Urinary bladder (tissue), 4 donors: Measurements from ENCODE around the gene FAM180A. TPM values are rescaled to one million over a fixed set of nuclear protein-coding genes. Genes with fewer than 3 reads are reported as not detected.
"Not testable (repeated sequence)": the region's sequence is repeated elsewhere in the genome, so short reads cannot be mapped to it uniquely, and the experiment has no call there.

Experiments
- DNase-seq: peaks from one replicate; pipeline ENCODE4 v3.0.0-alpha.2; 2015; ENCODE audit errors: extremely low spot score
- H3K27ac ChIP-seq: one replicate; pipeline ENCODE4 v1.5.1; 2013; ENCODE audit warnings: low read depth, mild to moderate bottlenecking, moderate library complexity
- H3K36me3 ChIP-seq: one replicate; pipeline ENCODE4 v1.6.1; 2013; ENCODE audit warnings: mild to moderate bottlenecking, moderate library complexity; ENCODE audit not compliant: insufficient read depth
- H3K4me1 ChIP-seq: one replicate; pipeline ENCODE4 v1.6.1; 2013; ENCODE audit warnings: mild to moderate bottlenecking, moderate library complexity; ENCODE audit not compliant: insufficient read depth
- H3K4me3 ChIP-seq: one replicate; pipeline ENCODE4 v1.5.1; 2013; ENCODE audit warnings: low read depth, low read length
- WGBS: extraction: QIAGEN DNeasy Blood & Tissue Kit; methylation state at CpG from one replicate; pipeline ENCODE4 v1.1.7; 2013; 5-methylcytosine and 5-hydroxymethylcytosine counted together
- polyA plus RNA-seq: library from polyadenylated mRNA; stranded (reverse); fragments of 200-250 nt; gene quantifications from one replicate; pipeline ENCODE4 v1.2.3, GENCODE V29; 2013
- total RNA-seq: library from RNA; depleted of rRNA; stranded (reverse); fragments of >200 nt; gene quantifications from one replicate; pipeline ENCODE4 v1.2.3, GENCODE V29; 2014
- donor health status: healthy with polysubstance abuse.
- donor health status: healthy.

Gene FAM180A
- total and polyA plus RNA-seq, 2 donors = 0.63 to 2.9 TPM

DNA sequence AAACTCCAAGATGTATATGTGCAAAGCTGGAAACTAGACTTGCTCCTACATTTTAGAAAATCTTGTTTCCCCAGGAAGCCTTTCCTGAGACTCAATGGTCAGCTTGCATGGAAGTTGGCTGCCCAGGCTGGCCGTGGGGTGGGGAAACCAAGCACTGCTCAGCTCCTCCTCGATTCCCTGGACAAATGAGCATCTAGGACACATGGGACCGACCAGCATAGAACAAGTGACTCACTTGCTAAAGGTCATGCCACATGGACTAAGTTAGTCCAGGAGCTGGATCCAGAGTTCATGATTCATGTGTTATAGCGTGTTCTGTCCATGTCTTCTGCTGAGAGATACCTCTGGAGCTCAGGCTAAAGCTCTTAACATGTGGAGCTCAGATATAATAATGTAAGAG lies 6.2 kb downstream of the FAM180A start:
- no peaks in the 10 kb centered on the region for H3K4me1 ChIP-seq
- DNase-seq = no peak
- WGBS = 88% methylated on average over 4 of the region's 4 CpGs
- no peak overlapping the region for H3K27ac ChIP-seq
- H3K4me3 ChIP-seq = no peak overlapping the region
- no peaks in the 10 kb centered on the region for H3K36me3 ChIP-seq

DNA sequence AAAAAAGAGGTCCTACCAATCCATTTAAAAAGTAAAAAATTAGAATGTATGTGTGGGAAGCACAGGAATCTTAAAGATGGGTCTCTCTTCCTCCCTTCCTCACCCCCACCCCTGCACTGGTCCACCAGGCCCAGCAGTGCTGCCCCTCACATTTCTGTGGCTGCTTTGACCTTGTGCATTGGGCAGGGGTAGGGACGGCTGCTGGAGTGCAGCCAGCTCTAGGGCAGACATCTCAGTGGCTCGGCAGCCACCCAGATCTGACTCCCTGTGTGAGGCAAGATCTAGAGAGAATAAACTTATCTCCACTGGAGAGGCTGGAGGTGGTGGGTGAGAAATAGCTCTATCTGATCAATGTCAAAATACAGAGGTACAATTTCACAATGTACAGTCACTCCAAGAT lies 6.7 kb downstream of the FAM180A start:
- Histone ChIP-seq H3K27ac (no peak overlapping the region), H3K4me3 (no peak overlapping the region), H3K36me3 (no peaks in the 10 kb centered on the region), H3K4me1 (no peaks in the 10 kb centered on the region)
- no peak for DNase-seq
- 46% methylated on average over 2 of the region's 2 CpGs for WGBS

DNA sequence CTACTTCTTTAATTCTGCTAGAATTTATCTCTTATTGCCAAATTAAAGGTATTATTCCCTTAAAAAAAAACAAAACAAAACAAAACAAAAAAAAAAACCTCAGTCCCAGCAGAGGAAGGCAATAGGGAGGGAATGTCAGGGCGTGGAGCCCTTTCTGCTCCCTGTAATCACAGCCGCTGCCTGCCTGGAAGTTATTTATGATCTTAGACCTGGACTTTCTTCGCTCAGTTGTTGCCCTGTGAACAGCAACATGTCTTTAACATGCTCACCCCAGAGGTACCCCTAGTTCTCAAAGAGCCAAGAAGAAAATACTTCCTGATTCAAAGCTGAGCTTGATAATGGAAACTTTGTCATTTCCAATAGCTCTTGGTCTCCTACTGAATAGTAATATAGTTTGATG lies 7.7 kb downstream of the FAM180A start:
- H3K4me3 ChIP-seq = no peak overlapping the region
- H3K36me3 ChIP-seq = no peaks in the 10 kb centered on the region
- WGBS = 88% methylated on average over 3 of the region's 3 CpGs
- H3K4me1 ChIP-seq = no peaks in the 10 kb centered on the region
- no peak overlapping the region for H3K27ac ChIP-seq
- no peak for DNase-seq

DNA sequence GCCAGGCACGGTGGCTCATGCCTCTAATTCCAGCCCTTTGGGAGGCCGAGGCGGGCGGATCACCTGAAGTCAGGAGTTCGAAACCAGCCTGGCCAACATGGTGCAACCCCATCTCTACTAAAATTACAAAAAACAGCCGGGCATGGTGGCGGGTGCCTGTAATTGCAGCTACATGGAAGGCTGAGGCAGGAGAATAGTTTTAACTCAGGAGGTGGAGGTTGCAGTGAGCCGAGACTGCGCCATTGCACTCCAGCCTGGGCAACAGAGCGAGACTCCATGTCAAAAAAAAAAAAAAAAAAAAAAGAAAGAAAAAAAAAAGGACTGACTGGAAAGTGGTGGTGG lies 11.3 kb downstream of the FAM180A start:
- 96% methylated on average over 10 of the region's 10 CpGs for WGBS
- not testable (repeated sequence) for H3K4me3 ChIP-seq, H3K27ac ChIP-seq, H3K36me3 ChIP-seq, H3K4me1 ChIP-seq, DNase-seq

DNA sequence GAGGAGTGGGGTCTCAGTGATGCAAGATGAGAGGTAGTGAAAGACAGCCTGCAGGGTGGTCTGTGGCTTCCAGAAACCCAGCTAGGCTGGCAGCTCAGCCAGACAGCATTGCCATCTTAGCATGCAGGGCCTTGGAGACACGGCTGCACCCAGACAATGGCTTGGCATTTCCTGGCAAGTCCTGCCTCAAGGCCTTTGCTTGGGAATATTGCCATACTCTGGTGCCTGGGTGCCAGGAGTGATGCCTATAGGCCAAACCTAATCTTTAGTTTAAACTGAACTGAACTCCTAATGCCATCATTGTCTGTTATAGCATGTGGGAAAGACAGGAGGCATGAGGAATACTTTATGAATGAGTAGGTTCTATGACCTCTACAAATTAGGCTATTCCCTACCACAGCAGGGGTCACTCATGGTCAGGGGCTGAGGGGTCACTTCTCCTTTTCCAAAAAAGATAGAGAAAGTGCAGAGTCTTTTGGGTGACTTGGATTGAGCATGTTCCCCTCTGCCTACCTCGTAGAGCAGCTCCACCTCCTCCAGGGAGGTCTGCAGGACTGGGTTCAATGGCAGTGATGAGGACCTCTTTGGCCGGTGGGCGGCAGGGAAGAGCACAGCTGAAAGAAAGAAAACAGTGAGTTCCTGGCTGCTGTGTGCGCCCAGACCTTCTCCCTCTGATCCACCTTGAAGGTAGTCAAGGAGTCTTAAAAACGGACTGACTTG lies 11.9 kb downstream of the FAM180A start:
- Histone ChIP-seq H3K27ac (no peak overlapping the region), H3K36me3 (no peaks in the 10 kb centered on the region), H3K4me1 (no peaks in the 10 kb centered on the region), H3K4me3 (no peak overlapping the region)
- 80% methylated on average over 6 of the region's 6 CpGs for WGBS
- no peak for DNase-seq

DNA sequence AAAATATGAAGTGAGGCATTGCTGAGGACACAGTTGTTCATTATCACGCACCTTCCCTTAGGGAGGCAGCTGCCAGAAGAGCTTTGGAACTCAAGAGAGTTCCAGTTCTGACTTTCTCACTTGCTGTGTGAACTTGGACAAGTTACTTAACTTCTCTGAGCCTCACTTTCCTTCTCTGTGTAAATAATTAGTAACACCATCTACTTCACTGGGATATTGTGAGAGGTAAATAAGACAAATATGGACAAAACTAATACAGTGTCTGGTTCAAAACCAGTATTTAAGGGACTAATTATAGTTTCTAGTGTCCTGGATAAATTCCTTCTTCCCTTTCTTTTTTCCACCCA lies 14.3 kb downstream of the FAM180A start:
- WGBS = 93% methylated on average over 1 of the region's 1 CpG
- no peak for DNase-seq

DNA sequence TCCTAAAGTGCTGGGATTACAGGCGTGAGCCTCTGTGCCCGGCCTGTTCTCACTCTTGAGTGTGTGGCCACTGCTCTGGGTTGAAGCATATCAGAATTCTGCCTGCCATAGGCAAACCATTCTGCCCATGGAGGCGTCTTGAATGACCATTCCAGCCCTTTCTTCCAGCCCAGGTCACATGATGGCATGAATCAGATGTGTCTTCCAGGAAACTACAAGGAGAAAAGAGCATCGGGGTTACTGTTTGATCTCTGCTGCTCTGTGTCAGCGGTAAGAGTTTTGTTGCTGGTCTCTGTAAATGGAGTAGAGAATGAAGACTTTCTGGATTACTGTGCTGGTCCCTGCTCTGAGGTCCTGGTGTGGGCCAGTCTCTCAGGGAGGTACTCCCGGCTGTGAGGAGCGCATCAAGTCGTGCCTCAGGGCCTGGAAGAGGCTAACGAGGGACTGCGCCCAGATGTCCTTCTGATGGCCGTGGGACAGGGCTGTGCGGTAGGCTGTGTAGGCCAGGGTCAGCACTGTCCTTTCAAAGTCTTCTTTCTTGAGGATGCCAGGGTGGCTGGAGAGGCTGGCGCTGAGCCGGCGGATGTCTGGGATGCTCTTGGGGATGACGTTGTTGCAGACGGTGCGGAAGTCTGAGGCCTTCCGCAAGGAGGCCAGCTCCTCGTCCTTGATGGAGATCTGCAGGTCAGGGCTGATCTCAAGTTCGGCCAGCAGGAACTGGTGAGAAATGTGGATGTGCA lies 14.8 kb downstream of the FAM180A start:
- no peaks in the 10 kb centered on the region for H3K4me1 ChIP-seq
- no peak overlapping the region for H3K27ac ChIP-seq
- H3K4me3 ChIP-seq = no peak overlapping the region
- no peak for DNase-seq
- no peaks in the 10 kb centered on the region for H3K36me3 ChIP-seq
- 91% methylated on average over 21 of the region's 21 CpGs for WGBS

More for the DNA sequence above, 14.3 kb downstream of the FAM180A start:
- no peaks in the 10 kb centered on the region for H3K36me3 ChIP-seq
- H3K4me1 ChIP-seq = no peaks in the 10 kb centered on the region
- H3K4me3 ChIP-seq = no peak overlapping the region
- H3K27ac ChIP-seq = no peak overlapping the region

DNA sequence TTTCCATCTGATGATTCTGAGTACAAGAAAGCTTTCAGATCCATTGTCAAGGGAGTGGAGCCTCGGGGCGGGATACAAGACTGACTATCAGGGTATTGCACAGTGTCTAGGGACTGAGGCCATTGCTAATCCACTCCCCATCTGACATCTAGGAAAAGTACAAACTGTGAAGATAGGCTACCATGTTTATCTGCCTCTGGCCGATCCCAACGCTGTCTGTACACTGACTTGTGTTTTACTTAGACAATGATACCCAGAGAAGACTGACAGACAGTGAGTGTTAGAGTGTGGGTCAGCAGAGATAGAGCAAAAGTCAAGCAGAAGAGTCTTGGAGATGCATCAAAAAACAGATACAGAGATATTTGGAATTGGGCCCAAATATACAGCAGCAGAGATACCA lies 17.5 kb downstream of the FAM180A start:
- Histone ChIP-seq H3K27ac (no peak overlapping the region), H3K4me3 (no peak overlapping the region), H3K36me3 (no peaks in the 10 kb centered on the region), H3K4me1 (no peaks in the 10 kb centered on the region)
- no peak for DNase-seq
- WGBS = 87% methylated on average over 4 of the region's 4 CpGs

DNA sequence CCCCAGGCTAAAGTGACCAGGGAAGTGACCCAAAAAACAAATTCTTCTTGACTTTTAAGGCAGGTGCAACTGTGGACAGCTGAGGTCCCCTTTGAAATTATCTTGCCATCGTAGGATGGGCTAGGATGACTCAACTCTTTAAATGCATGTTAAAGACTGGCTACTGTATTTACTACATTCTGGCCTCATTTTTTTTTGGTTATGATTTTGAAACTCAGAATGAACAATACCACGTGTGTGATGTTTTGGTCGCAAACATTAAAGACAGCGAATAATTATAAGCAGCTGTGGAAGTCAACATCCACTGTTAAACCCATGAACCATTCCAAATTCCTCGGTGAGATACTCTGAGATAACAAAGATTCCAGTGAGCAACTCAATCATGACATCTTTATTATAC lies 19.4 kb downstream of the FAM180A start:
- no peak for DNase-seq
- Histone ChIP-seq H3K27ac (no peak overlapping the region), H3K36me3 (no peaks in the 10 kb centered on the region), H3K4me3 (no peak overlapping the region), H3K4me1 (no peaks in the 10 kb centered on the region)
- WGBS = 64% methylated on average over 5 of the region's 5 CpGs

DNA sequence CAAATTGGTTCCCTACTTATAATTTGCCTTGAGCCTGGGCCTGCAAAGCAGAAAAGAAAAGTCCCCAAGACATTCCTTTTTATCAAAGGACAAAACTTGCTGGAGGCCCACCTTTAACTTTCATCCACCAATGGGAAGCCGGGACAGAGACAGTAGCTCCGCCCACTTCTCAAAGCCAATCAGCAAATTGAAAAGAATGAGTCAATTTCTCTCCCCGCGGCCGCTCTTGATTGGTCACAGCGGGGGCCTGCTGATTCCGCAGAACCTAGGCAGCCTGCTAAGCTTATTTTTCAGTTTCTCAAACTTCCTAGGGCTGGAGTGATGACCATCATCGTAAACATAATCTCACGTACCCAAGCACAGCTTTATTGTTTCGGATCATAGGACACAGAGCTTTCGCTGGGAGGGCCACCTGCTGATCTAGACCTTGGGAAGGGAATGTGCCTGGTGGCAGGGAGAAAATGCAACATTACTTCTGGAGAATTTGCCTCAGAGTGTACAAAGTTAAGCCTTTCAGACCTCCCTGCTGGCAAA lies 20.4 kb downstream of the FAM180A start, which contains the start of gene SLC13A4:
Gene SLC13A4, minus strand, starts transcription at position 51 of the 534 bp plus-strand sequence. CDS start 690 bp downstream, outside the sequence.
- no peaks in the 10 kb centered on the region for H3K4me1 ChIP-seq
- no peak within 1 kb of the TSS for H3K4me3 ChIP-seq
- DNase-seq = no peak
- H3K36me3 ChIP-seq = no peaks in the 10 kb centered on the region
- no peak within 1 kb of the TSS for H3K27ac ChIP-seq
- WGBS = 87% methylated on average over 11 of the region's 11 CpGs

DNA sequence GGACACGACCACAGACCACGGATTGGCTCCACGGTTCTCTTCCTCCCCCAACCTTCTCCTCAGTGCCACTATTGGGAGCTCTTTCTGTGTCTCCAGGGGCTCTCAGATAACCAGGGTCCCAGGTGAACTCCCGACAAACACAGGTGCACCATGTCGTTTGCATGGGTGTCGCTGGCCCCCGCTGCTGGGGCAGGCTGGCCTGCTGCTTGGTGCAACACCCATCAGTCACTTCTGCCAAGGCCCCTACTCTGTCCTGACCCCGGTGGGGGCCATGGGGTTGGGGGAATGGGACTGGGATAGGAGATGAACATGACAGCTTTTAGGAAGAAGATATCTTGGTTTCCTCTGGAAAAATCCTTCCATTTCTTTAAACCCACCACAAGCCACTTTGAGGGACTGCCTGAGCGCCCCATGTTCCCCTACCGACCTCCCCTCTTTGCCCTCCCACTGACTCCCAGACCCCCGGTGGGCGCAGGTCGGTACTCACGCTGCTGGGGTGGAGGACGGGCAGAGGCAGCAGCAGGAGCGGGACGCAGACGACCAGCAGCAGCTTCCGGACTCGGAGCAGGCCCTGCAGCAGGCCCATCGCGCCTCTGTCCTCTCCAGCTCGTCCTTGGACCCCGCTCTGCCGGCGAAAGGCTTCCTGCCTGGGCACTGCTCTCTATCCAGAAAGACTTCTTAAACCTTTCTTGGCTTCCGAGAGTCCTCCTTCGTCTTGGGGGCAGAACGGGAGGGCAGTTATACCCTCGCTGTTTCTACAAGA lies 21.5 kb downstream of the FAM180A start:
- H3K36me3 ChIP-seq = no peaks in the 10 kb centered on the region
- DNase-seq = no peak
- no peak overlapping the region for H3K27ac ChIP-seq
- 95% methylated on average over 30 of the region's 30 CpGs for WGBS
- H3K4me3 ChIP-seq = no peak overlapping the region
- no peaks in the 10 kb centered on the region for H3K4me1 ChIP-seq

DNA sequence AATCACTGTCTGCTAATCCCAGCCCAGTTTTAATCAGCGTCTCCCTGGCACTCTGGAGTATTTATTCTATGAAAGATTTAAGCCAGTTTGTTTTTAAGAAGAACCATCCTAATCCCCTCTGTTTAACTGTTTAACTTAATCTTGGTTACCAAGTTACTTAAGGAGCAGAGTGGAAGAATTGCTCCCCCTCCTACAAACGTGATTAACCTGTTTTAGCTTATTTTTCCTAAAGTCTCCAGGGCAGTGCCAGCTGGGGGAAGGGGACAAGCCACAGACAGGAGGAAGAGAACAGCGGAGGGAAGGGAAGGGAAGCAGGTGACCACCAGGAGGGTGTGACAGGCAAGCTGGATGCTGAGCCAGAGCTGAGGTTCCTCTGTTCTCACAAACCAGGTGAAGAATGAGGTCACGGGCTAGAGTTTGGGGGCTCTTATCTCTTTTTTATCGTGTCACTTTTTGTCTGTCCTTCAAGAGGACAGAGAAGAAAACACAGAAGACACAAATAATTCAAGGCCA lies 22.3 kb downstream of the FAM180A start:
- Histone ChIP-seq H3K36me3 (no peaks in the 10 kb centered on the region), H3K27ac (no peak overlapping the region), H3K4me1 (no peaks in the 10 kb centered on the region), H3K4me3 (no peak overlapping the region)
- DNase-seq = no peak
- WGBS = 49% methylated on average over 5 of the region's 5 CpGs

DNA sequence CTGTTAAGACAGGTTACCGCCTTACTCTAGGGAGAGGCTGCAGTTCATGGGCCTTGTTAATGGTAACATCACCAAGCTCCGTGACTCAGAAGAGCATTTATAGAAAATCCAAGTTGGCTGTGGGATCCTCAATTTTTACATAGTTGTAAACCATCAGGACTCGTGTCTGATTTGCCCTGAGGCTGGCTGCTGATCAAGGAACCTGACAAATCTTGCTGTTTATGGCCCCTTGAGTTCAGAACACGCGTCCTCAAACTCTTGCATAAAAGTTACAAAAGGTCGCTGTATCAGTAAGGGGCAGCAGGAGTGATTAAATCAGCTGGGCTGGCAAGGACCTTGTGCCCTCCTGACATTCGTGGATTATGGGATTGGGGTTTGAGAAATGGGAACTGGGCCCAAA lies 25.2 kb downstream of the FAM180A start:
- 77% methylated on average over 7 of the region's 7 CpGs for WGBS
- H3K4me3 ChIP-seq = no peak overlapping the region
- H3K4me1 ChIP-seq = no peaks in the 10 kb centered on the region
- no peaks in the 10 kb centered on the region for H3K36me3 ChIP-seq
- no peak overlapping the region for H3K27ac ChIP-seq
- DNase-seq = no peak
